Mesenchymal stem cell (in vitro differentiated cells and primary cell): ENCODE results near the gene PPP1R14D.

Experiments
- DNase-seq: peaks from one replicate; pipeline ENCODE4 v3.0.0-alpha.2; 2013
- H2AFZ ChIP-seq: one replicate; pipeline ENCODE4 v1.6.1; 2013; ENCODE audit warnings: low read depth, mild to moderate bottlenecking, control low read depth, inconsistent platforms, low read length, moderate library complexity
- H2AK5ac ChIP-seq: 2 replicates; pipeline ENCODE4 v1.6.1; 2013; ENCODE audit warnings: low read length, moderate library complexity, mild to moderate bottlenecking, inconsistent platforms; ENCODE audit not compliant: severe bottlenecking
- H2BK120ac ChIP-seq: one replicate; pipeline ENCODE4 v1.6.1; 2013; ENCODE audit warnings: low read depth, mild to moderate bottlenecking, inconsistent platforms, low read length, moderate library complexity
- H2BK12ac ChIP-seq, 2 experiments: one replicate each; pipeline ENCODE4 v1.6.1; 2013; ENCODE audit warnings: inconsistent platforms in 2 of 2, low read length in 2 of 2, mild to moderate bottlenecking in 2 of 2, moderate library complexity in 2 of 2, control low read depth in 1 of 2
- H2BK15ac ChIP-seq: one replicate; pipeline ENCODE4 v1.6.1; 2013; ENCODE audit warnings: mild to moderate bottlenecking, low read depth, inconsistent platforms; ENCODE audit not compliant: poor library complexity, severe bottlenecking
- H2BK5ac ChIP-seq: 2 replicates; pipeline ENCODE4 v1.6.1; 2013; ENCODE audit warnings: low read depth, mild to moderate bottlenecking, low read length, control low read depth, inconsistent platforms; ENCODE audit not compliant: poor library complexity, severe bottlenecking
- H3K14ac ChIP-seq, 2 experiments: one replicate each; pipeline ENCODE4 v1.6.1; 2013; ENCODE audit warnings: inconsistent platforms in 2 of 2, low read length in 2 of 2, control low read depth in 1 of 2, mild to moderate bottlenecking in 1 of 2, moderate library complexity in 1 of 2
- H3K18ac ChIP-seq, 2 experiments: one replicate each; pipeline ENCODE4 v1.6.1; 2013; ENCODE audit warnings: inconsistent platforms in 2 of 2, low read length in 2 of 2, control low read depth in 1 of 2, low read depth in 1 of 2, mild to moderate bottlenecking in 1 of 2
- H3K23ac ChIP-seq, 2 experiments: one replicate each; pipeline ENCODE4 v1.6.1; 2013; ENCODE audit warnings: inconsistent platforms in 2 of 2, low read length in 2 of 2, mild to moderate bottlenecking in 2 of 2, moderate library complexity in 2 of 2, control low read depth in 1 of 2
- H3K27ac ChIP-seq: 2 replicates; pipeline ENCODE4 v1.5.1; 2013; ENCODE audit warnings: mild to moderate bottlenecking, moderate library complexity, low read length, control low read depth, inconsistent platforms; ENCODE audit not compliant: poor library complexity, severe bottlenecking
- H3K27me3 ChIP-seq, 2 experiments: 2 replicates each; pipeline versions ENCODE4 v1.6.1 to v1.7.0; 2013; ENCODE audit warnings: low read length in 2 of 2, mild to moderate bottlenecking in 2 of 2, moderate library complexity in 2 of 2, control low read depth in 1 of 2, inconsistent platforms in 1 of 2; ENCODE audit not compliant: control insufficient read depth in 1 of 2, insufficient read depth in 1 of 2
- H3K36me3 ChIP-seq, 2 experiments: 2 replicates each; pipeline versions ENCODE4 v1.6.1 to v1.7.0; 2013; ENCODE audit warnings: low read length in 2 of 2, control low read depth in 1 of 2, inconsistent platforms in 1 of 2, low read depth in 1 of 2, mild to moderate bottlenecking in 1 of 2; ENCODE audit not compliant: insufficient read depth in 2 of 2, control insufficient read depth in 1 of 2
- H3K4ac ChIP-seq, 2 experiments: one replicate each; pipeline ENCODE4 v1.6.1; 2013; ENCODE audit warnings: inconsistent platforms in 2 of 2, low read length in 2 of 2, mild to moderate bottlenecking in 2 of 2, moderate library complexity in 2 of 2, control low read depth in 1 of 2, low read depth in 1 of 2
- H3K4me1 ChIP-seq: 2 replicates; pipeline ENCODE4 v1.6.1; 2013; ENCODE audit warnings: low read depth, low read length, control low read depth; ENCODE audit not compliant: control insufficient read depth, insufficient read depth
- H3K4me2 ChIP-seq: 2 replicates; pipeline ENCODE4 v1.6.1; 2013; ENCODE audit warnings: low read length, mild to moderate bottlenecking, inconsistent platforms; ENCODE audit not compliant: poor library complexity, severe bottlenecking
- H3K4me3 ChIP-seq, 2 experiments: 2 replicates each; pipeline versions ENCODE4 v1.5.1 to v1.7.0; 2013; ENCODE audit warnings: low read length in 2 of 2, mild to moderate bottlenecking in 2 of 2, control low read depth in 1 of 2, low read depth in 1 of 2; ENCODE audit not compliant: insufficient read depth in 1 of 2
- H3K79me1 ChIP-seq: replicated peaks from 2 replicates; pipeline ENCODE4 v1.6.1; 2013; ENCODE audit warnings: mild to moderate bottlenecking, control low read depth, low read length, inconsistent platforms; ENCODE audit not compliant: poor library complexity, severe bottlenecking
- H3K9ac ChIP-seq: 2 replicates; pipeline ENCODE4 v1.7.0; 2013; ENCODE audit warnings: mild to moderate bottlenecking, low read length, moderate library complexity
- H3K9me3 ChIP-seq: 2 replicates; pipeline ENCODE4 v1.7.0; 2013; ENCODE audit warnings: mild to moderate bottlenecking, low read length; ENCODE audit not compliant: control insufficient read depth
- H4K8ac ChIP-seq: one replicate; pipeline ENCODE4 v1.6.1; 2013; ENCODE audit warnings: inconsistent platforms, mild to moderate bottlenecking, low read length, moderate library complexity
- H4K91ac ChIP-seq: one replicate; pipeline ENCODE4 v1.6.1; 2013; ENCODE audit warnings: mild to moderate bottlenecking, low read length, inconsistent platforms
- WGBS: methylation state at CpG from one replicate; pipeline ENCODE4 v1.1.7; 2013; ENCODE audit warnings: mixed read lengths; 5-methylcytosine and 5-hydroxymethylcytosine counted together

Gene PPP1R14D

DNA sequence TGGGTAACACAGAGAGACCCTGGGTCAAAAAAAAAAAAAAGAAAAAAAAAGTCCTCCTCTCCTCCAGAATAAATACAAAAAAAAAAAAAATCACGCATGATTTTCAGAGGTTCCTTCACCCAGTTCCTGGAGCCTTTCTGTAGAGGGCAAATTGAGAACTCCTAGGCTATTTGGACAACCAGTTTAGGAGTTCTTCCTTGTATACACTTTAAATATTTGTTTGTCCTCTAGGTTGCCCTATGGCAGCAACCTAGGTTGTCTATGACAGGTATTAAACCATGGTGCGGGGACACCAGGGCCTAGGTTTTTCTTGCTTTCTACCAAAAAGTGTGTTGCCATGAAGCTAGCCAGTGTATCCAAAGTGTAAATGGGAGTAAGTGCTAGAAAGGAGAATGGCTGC is 25.4 kb downstream of the PPP1R14D start:
- Histone ChIP-seq H3K9ac (no peak overlapping the region), H2AK5ac (no peak overlapping the region), H3K79me1 (peaks cover 31% of the 10 kb centered on the region), H3K9me3 (no peaks in the 10 kb centered on the region), H2BK5ac (no peak overlapping the region), H3K23ac (no peak overlapping the region), H3K4me2 (no peak overlapping the region), H4K91ac (no peak overlapping the region), H3K27ac (no peak overlapping the region), H3K4me1 (peaks cover 6% of the 10 kb centered on the region), H2BK12ac (no peak overlapping the region), H2AFZ (no peak overlapping the region), H3K14ac (no peak overlapping the region), H3K4ac (no peak overlapping the region), H4K8ac (no peak overlapping the region), H3K18ac (no peak overlapping the region), H2BK15ac (no peak overlapping the region), H3K36me3 (peaks cover 0 to 14% of the 10 kb centered on the region in 2 experiments), H3K27me3 (no peaks in the 10 kb centered on the region), H3K4me3 (no peak overlapping the region), H2BK120ac (no peak overlapping the region)
- 96% methylated on average over 1 of the region's 2 CpGs for WGBS
- no peak for DNase-seq

DNA sequence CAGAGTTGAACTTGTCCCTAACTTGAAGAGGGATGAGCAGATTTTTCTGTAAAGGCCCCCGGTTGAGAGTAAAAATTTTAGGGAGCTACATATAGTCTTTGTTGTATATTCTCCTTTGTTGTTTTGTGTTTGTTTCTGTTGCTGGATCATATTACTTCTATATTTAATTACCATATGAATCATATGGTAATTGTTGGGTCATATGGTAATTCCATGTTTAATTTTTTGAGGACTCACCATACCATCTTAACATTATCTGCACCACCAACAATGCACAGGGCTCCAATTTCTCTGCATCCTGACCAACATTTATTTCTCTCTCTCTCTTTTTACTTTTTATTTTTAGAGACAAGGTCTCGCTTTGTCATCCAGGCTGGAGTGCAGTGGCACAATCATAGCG is 29.0 kb downstream of the PPP1R14D start:
- Histone ChIP-seq H3K18ac (no peak overlapping the region), H3K27ac (no peak overlapping the region), H3K23ac (no peak overlapping the region), H4K91ac (no peak overlapping the region), H2BK12ac (no peak overlapping the region), H3K79me1 (peaks cover 38% of the 10 kb centered on the region), H3K9me3 (no peaks in the 10 kb centered on the region), H3K4me2 (no peak overlapping the region), H3K36me3 (peaks cover 0 to 14% of the 10 kb centered on the region in 2 experiments), H3K9ac (no peak overlapping the region), H3K4ac (no peak overlapping the region), H2AFZ (no peak overlapping the region), H2AK5ac (no peak overlapping the region), H2BK120ac (no peak overlapping the region), H2BK15ac (no peak overlapping the region), H3K14ac (no peak overlapping the region), H4K8ac (no peak overlapping the region), H3K4me3 (no peak overlapping the region), H3K4me1 (peaks cover 3% of the 10 kb centered on the region), H2BK5ac (no peak overlapping the region), H3K27me3 (no peaks in the 10 kb centered on the region)
- 100% methylated on average over 1 of the region's 3 CpGs for WGBS
- DNase-seq: no peak

DNA sequence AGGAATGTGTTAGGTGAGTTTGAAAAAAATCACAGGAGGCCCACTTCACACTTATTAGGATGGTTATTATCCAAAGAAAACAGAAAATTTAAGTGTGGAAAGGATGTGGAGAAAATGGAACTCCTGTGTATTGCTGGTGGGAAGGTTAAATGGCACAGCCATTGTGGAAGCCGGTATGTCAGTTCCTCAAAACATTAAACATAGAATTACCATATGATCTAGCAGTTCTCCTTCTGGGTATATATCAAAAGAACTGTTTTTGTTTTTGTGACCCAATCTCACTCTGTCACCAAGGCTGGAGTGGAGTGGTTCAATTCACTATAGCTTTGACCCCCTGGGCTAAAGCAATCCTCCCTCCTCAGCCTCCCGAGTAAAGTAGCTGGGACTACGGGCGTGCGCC is 32.0 kb downstream of the PPP1R14D start:
- H3K4ac ChIP-seq: no peak overlapping the region
- no peak overlapping the region for H2BK120ac ChIP-seq
- no peak overlapping the region for H3K4me2 ChIP-seq
- H3K9ac ChIP-seq: no peak overlapping the region
- H4K91ac ChIP-seq: no peak overlapping the region
- no peak overlapping the region for H2BK15ac ChIP-seq
- no peak overlapping the region for H3K23ac ChIP-seq
- no peak overlapping the region for H3K14ac ChIP-seq
- no peak overlapping the region for H2AK5ac ChIP-seq
- peaks cover 1 to 10% of the 10 kb centered on the region in 2 experiments for H3K36me3 ChIP-seq
- H3K79me1 ChIP-seq: peaks cover 31% of the 10 kb centered on the region
- WGBS: 97% methylated on average over 4 of the region's 5 CpGs
- no peak for DNase-seq
- H3K18ac ChIP-seq: no peak overlapping the region
- no peak overlapping the region for H3K27ac ChIP-seq
- peaks cover 6% of the 10 kb centered on the region for H3K4me1 ChIP-seq
- no peak overlapping the region for H4K8ac ChIP-seq
- H2BK12ac ChIP-seq: no peak overlapping the region
- H2AFZ ChIP-seq: no peak overlapping the region
- no peaks in the 10 kb centered on the region for H3K9me3 ChIP-seq
- no peaks in the 10 kb centered on the region for H3K27me3 ChIP-seq
- no peak overlapping the region for H3K4me3 ChIP-seq
- no peak overlapping the region for H2BK5ac ChIP-seq

DNA sequence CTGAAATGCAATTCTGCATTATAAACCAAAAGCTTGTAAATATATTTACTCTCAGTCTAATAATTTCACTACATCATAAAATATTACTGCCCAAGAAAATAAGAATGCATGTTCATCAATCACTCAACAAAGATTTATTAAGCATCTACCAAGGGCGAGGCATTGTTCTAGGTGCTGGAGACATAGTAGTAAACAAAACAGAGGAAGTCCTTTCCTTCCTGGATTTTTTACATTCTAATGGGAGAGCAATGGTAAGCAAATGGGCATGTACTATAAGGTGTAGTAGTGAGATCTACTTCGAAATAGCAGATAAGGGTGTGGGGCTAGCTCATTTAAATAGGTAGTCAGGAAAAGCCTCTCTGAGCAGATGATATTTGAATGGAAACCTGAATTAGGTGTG is 32.5 kb downstream of the PPP1R14D start:
- no peak overlapping the region for H2AFZ ChIP-seq

More for the DNA sequence above, 32.5 kb downstream of the PPP1R14D start:
- Histone ChIP-seq H2BK120ac (no peak overlapping the region), H3K18ac (no peak overlapping the region), H3K23ac (no peak overlapping the region), H3K9ac (no peak overlapping the region), H3K27ac (no peak overlapping the region), H4K8ac (no peak overlapping the region), H3K9me3 (no peaks in the 10 kb centered on the region), H3K4me2 (no peak overlapping the region), H2AK5ac (no peak overlapping the region), H3K79me1 (peaks cover 31% of the 10 kb centered on the region), H3K4ac (no peak overlapping the region), H3K27me3 (no peaks in the 10 kb centered on the region), H3K14ac (no peak overlapping the region), H3K4me1 (peaks cover 6% of the 10 kb centered on the region), H3K4me3 (no peak overlapping the region), H2BK5ac (no peak overlapping the region), H3K36me3 (peaks cover 5 to 8% of the 10 kb centered on the region in 2 experiments), H2BK12ac (no peak overlapping the region), H4K91ac (no peak overlapping the region), H2BK15ac (no peak overlapping the region)
- 83% methylated on average over 2 of the region's 2 CpGs for WGBS
- DNase-seq: no peak
